Small intestine (tissue), 7 donors: ENCODE data around the gene BBS12. TPM values are rescaled to one million over a fixed set of nuclear protein-coding genes. Genes with fewer than 3 reads are reported as not detected.

Experiments
- DNase-seq, 2 donors: peaks; one replicate each; pipeline versions ENCODE4 v3.0.0 to v3.0.0-alpha.2; 2013
- FAIRE-seq: peaks from 2 replicates; lab custom pipeline; 2012; peaks lifted over from hg19 to GRCh38; lab: Jason Lieb, UNC
- H3K27ac ChIP-seq, 3 donors: one replicate each; pipeline ENCODE4 v1.5.1; 2013; ENCODE audit warnings: low read length in 2 of 3, mild to moderate bottlenecking in 2 of 3, control low read depth in 1 of 3, inconsistent platforms in 1 of 3, low read depth in 1 of 3, moderate library complexity in 1 of 3
- H3K27me3 ChIP-seq, 3 donors: one replicate each; pipeline ENCODE4 v1.6.1; 2013; ENCODE audit warnings: low read length in 3 of 3, inconsistent platforms in 1 of 3; ENCODE audit not compliant: control insufficient read depth in 3 of 3, insufficient read depth in 3 of 3
- H3K36me3 ChIP-seq, 3 donors: one replicate each; pipeline ENCODE4 v1.6.1; 2013; ENCODE audit warnings: low read length in 3 of 3, inconsistent platforms in 1 of 3, low read depth in 1 of 3, mild to moderate bottlenecking in 1 of 3, moderate library complexity in 1 of 3; ENCODE audit not compliant: control insufficient read depth in 3 of 3, insufficient read depth in 2 of 3
- H3K4me1 ChIP-seq, 3 donors: one replicate each; pipeline ENCODE4 v1.6.1; 2013; ENCODE audit warnings: low read length in 2 of 3, inconsistent platforms in 1 of 3, low read depth in 1 of 3, mild to moderate bottlenecking in 1 of 3, moderate library complexity in 1 of 3; ENCODE audit not compliant: control insufficient read depth in 3 of 3, insufficient read depth in 2 of 3
- H3K4me3 ChIP-seq, 3 donors: one replicate each; pipeline ENCODE4 v1.5.1; 2013; ENCODE audit warnings: low read length in 3 of 3, control low read depth in 1 of 3, inconsistent platforms in 1 of 3, low read depth in 1 of 3, mild to moderate bottlenecking in 1 of 3, moderate library complexity in 1 of 3
- H3K9me3 ChIP-seq, 2 donors: one replicate each; pipeline ENCODE4 v1.6.1; 2013; ENCODE audit warnings: low read depth in 1 of 2, low read length in 1 of 2; ENCODE audit not compliant: control insufficient read depth in 2 of 2, insufficient read depth in 1 of 2
- WGBS, 3 donors: extraction: QIAGEN DNeasy Blood & Tissue Kit; methylation state at CpG; one replicate each; pipeline ENCODE4 v1.1.7; 2013; 5-methylcytosine and 5-hydroxymethylcytosine counted together
- polyA plus RNA-seq, 4 donors: library from polyadenylated mRNA; stranded (reverse) in 3 of 4; unstranded in 1 of 4; fragments of 200-250 nt in 3 of 4; fragments of 120-200 nt in 1 of 4; gene quantifications; one replicate each; pipeline versions ENCODE4 v1.2.1 to v1.2.3, GENCODE V29; 2013
- donor health status: healthy with polysubstance abuse.
- donor health status: control.
- donor health status: control.
- donor health status: Bipolar disorder and iron deficiency.
- donor health status: healthy.

Gene BBS12
- polyA plus RNA-seq, 4 donors, result 1.3 to 9.0 (median 1.4) TPM

DNA sequence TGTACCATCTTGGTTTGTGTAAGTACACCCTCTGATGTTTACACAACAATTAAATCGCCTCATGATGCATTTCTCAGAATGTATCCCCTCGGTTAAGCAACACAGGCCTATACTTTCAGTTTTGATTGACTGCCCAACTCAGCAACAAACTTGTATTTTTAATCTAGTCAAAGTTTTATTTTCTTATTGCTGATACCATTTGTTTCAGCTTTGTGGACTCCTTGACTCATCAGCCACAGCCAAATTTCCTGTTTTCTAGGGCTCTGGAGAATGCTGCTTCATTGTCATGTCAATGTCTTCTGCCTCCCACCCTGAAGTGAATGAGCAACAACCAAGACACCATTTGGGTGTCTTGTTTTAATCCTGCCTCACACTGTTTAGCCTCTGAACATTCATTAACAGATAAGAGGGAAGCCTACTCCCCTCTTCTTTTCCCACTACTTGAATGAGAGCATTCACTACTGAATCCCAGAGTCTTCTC, 14.0 kb downstream of the BBS12 start:
- Histone ChIP-seq H3K27me3 (no peaks in the 10 kb centered on the region), H3K27ac (no peak overlapping the region), H3K4me1 (peaks cover 8 to 16% (median 8%) of the 10 kb centered on the region in 3 donors), H3K36me3 (peaks cover 0 to 3% (median 3%) of the 10 kb centered on the region in 3 donors), H3K9me3 (no peaks in the 10 kb centered on the region), H3K4me3 (no peak overlapping the region)
- WGBS, 3 donors, result 68 to 77% (median 70%) methylated on average over 2 of the region's 2 CpGs
- FAIRE-seq, result no peak
- no peak for DNase-seq

DNA sequence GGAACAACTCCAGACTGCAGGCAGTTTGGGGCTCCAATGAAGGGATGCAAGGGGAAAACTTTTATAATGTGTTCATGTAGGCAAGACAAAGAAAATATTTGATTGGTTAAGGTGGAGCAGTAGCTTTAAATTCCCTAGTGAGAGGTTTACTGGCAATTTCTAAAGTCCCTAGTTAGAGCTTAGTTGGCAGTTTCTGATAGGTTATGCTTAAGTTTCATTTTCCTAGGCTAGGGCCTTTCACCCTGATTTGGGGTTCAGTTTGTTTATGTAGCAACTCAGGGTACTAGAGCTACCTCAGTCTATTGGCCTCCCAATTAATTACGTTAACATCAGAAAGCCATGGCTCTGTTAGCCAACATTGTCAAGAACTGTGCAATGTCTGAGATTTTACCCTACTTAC, 14.6 kb downstream of the BBS12 start:
- FAIRE-seq (no peak), DNase-seq (no peak)
- no peaks in the 10 kb centered on the region for H3K9me3 ChIP-seq
- peaks cover 0 to 3% (median 3%) of the 10 kb centered on the region in 3 donors for H3K36me3 ChIP-seq
- H3K4me1 ChIP-seq, result peaks cover 8 to 16% (median 8%) of the 10 kb centered on the region in 3 donors
- H3K4me3 ChIP-seq, result no peak overlapping the region
- no peaks in the 10 kb centered on the region for H3K27me3 ChIP-seq
- 49 to 94% (median 92%) methylated on average over 1 of the region's 1 CpG for WGBS, 3 donors
- H3K27ac ChIP-seq, result no peak overlapping the region

DNA sequence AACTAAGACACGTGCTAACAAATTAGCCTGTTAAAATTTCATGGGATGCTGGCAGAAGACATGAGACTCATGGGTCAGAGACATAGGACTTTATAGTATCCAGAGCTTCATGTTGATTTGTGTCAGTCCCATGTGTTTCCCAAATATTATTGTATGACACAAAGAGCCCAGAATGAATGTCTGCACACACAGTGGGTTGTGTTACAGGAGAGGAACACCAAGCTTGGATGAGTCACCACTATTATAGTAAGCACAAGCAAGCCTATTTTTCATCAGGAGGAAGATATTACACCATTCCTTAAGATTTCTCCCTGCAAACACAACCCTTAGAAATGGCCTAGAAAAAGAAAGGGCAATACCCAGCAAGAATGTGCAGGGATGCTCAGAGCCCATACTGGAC, 15.4 kb downstream of the BBS12 start:
- DNase-seq, result no peak
- no peak for FAIRE-seq
- no peak overlapping the region for H3K4me3 ChIP-seq
- H3K27ac ChIP-seq, result no peak overlapping the region
- H3K36me3 ChIP-seq, result peaks cover 0 to 3% (median 3%) of the 10 kb centered on the region in 3 donors
- 92 to 97% (median 95%) methylated on average over 1 of the region's 1 CpG for WGBS, 3 donors
- no peaks in the 10 kb centered on the region for H3K27me3 ChIP-seq
- H3K4me1 ChIP-seq, result peaks cover 6 to 16% (median 8%) of the 10 kb centered on the region in 3 donors
- H3K9me3 ChIP-seq, result no peaks in the 10 kb centered on the region

DNA sequence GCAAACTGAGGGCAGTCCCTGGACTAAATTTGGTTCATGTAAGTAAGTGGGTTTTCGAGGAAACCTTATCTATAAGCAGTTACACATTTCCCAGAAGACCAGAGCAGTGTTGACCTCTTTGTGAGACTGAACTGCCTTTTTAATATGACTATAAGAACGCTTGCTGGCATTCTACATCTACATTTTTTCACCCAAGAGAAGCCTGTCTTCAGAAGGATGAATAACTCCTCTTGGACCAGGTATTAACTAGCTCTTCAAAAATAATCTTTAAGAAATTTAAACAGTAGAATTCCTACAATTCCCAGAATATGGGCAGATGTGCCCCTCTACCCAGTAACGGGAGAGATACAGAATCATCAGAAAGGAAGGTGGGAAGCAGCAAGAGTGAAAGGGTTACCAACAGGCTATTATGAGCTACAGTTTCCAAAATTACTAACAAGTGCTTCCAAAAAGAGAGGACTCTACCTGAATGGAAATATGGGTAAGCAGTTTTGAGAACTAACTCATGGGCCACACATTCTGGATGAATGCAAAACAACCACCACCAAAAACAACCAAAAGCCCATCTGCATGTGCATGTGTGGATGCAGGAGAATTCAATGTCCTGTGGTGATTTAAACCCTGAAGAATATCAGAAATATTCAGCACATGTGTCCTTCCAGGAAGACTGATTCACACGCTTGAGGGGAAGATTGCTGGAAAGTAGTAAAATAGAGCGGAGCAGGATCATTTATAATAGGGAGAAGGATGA, 17.4 kb downstream of the BBS12 start:
- no peaks in the 10 kb centered on the region for H3K9me3 ChIP-seq
- no peak overlapping the region for H3K4me3 ChIP-seq
- FAIRE-seq (no peak), DNase-seq (no peak)
- peaks cover 0 to 5% (median 3%) of the 10 kb centered on the region in 3 donors for H3K4me1 ChIP-seq
- WGBS, 3 donors, result 88 to 89% (median 89%) methylated on average over 5 of the region's 5 CpGs
- no peaks in the 10 kb centered on the region for H3K27me3 ChIP-seq
- H3K27ac ChIP-seq, result no peak overlapping the region
- H3K36me3 ChIP-seq, result no peaks in the 10 kb centered on the region

DNA sequence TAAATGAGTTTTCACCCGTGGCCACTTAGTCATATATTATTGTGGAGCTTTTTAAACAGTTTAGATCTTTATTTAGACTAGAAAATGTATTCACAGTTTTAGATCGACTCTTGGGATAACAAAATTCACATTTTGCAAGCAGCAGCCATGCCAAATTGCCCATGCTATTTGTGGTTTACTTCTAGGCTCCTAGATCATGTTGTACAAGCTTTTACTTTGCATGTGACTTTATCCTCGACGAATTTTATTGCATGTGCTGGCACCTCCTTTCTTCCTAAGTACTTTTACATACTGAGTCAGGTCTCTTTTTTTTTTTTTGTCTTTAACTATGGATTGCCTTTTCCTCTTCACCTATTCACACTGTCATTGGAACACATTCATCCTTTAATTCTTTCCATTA, 23.2 kb downstream of the BBS12 start:
- Histone ChIP-seq H3K36me3 (no peaks in the 10 kb centered on the region), H3K27ac (no peak overlapping the region), H3K9me3 (no peaks in the 10 kb centered on the region), H3K27me3 (no peaks in the 10 kb centered on the region), H3K4me3 (no peak overlapping the region), H3K4me1 (peaks cover 0 to 2% (median 0%) of the 10 kb centered on the region in 3 donors)
- DNase-seq (no peak), FAIRE-seq (no peak)
- WGBS, 3 donors, result 30 to 42% (median 34%) methylated on average over 4 of the region's 4 CpGs

DNA sequence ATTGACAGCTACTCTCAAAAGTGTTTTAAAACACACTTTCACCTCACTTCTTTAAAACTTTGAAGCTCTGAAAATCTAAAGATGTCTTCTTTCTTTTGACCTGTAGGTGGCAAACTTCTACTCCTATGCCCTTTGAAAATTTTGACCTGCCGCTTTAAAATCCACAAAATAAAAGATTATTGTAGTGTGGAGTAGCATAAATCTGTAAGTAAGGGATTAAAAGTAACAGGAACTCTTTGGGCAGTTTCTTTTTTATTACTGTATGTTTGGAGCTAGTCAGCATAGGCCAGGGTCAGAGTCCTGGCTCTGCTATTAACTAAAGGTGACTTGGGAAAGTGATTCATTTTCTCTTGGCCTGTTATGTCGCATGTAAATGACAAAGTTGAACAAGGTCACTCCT, 25.5 kb downstream of the BBS12 start:
- DNase-seq, result peak; percentile 80 to 86
- Histone ChIP-seq H3K27ac (no peak overlapping the region), H3K27me3 (no peaks in the 10 kb centered on the region), H3K9me3 (no peaks in the 10 kb centered on the region), H3K4me3 (no peak overlapping the region), H3K36me3 (no peaks in the 10 kb centered on the region), H3K4me1 (peaks cover 0 to 2% (median 0%) of the 10 kb centered on the region in 3 donors)
- FAIRE-seq, result peak; percentile 94
- 19 to 33% (median 22%) methylated on average over 2 of the region's 2 CpGs for WGBS, 3 donors

DNA sequence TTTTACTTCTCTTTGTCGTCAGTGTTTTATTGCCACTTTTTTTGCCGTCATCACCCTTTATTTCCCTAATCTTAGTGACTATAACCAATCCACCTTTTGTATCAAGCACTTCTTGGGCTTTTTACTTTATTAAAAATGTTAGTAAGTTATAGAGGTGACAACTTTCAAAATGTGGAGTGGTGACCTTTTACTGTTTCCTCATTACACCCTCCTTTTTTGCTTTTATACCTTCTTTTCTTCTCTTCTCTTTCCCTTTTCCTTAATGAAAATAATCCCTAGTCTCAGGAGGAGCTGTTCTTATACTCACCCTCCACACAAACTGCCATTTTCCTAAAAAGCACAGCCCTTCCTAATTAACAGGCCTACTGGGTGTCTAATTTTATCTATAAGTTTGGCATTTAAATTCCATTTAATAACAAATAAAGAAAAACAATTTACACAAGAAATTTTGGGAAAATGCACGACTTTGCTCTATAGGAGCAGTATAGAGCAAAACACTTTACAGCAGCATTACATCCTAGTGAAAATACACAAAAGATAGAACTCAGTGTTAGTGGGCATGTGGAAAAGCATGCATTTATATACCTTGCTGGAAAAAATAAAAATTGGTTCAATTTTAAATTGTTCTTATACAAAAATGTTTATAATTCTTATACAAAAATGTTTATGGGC, 27.3 kb downstream of the BBS12 start:
- H3K4me3 ChIP-seq, result no peak overlapping the region
- peaks cover 0 to 2% (median 0%) of the 10 kb centered on the region in 3 donors for H3K4me1 ChIP-seq
- H3K36me3 ChIP-seq, result no peaks in the 10 kb centered on the region
- FAIRE-seq (no peak), DNase-seq (no peak)
- H3K27ac ChIP-seq, result no peak overlapping the region
- no peaks in the 10 kb centered on the region for H3K27me3 ChIP-seq
- 37 to 54% (median 46%) methylated on average over 3 of the region's 3 CpGs for WGBS, 3 donors
- H3K9me3 ChIP-seq, result no peaks in the 10 kb centered on the region

DNA sequence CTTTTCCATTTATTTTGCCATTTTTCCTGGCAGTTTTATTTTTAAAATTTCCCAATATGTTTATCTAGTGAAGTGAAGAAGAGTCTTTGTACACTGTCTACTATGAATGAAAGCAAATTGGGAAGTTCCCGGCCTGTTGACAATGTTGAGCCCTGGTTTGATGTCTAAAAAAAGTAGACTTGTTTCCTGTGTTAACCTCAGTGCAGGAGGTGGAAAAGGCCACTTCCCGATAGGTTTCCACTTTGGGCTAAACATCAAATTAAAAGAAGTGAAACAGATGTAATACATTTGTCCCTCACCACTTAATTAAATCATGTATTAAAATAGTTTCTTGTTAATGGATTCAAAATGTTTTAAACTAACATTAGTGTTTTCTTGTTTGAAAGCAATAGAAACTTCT, 30.0 kb downstream of the BBS12 start:
- Histone ChIP-seq H3K27ac (no peak overlapping the region), H3K27me3 (no peaks in the 10 kb centered on the region), H3K4me3 (no peak overlapping the region), H3K9me3 (no peaks in the 10 kb centered on the region), H3K36me3 (no peaks in the 10 kb centered on the region), H3K4me1 (peaks cover 0 to 19% (median 0%) of the 10 kb centered on the region in 3 donors)
- DNase-seq, result no peak
- 59 to 79% (median 60%) methylated on average over 2 of the region's 2 CpGs for WGBS, 3 donors
- FAIRE-seq, result no peak
